ENCODE measurements around the gene ARHGAP33.
"Not testable (repeated sequence)": the region's sequence is repeated elsewhere in the genome, so short reads cannot be mapped to it uniquely, and the experiment has no call there.

The ARHGAP33 gene

DNA sequence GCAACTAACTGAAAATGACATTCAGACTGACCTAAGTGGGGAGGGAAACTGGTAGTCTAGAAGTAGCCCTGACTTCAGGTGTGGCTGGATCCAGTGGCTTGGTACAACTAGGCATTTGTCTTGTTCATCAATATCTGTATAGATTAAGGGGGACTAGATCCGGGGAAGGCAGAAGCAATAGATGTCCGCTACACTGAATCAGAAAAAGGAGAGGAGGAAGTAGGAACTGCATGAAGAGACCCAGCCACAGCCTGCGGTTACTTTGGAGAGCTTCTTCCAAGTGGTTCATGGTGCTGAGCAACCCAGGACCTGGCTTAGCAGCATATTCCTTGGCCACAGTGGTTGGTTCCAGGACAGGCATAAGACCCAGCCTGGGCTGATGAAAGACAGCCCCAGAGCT, 47.2 kb downstream of the ARHGAP33 start:
- DNase-seq (ENCODE audit: low read depth in 2 of 2) = no peak
- TF ChIP-seq, protein P1, sequence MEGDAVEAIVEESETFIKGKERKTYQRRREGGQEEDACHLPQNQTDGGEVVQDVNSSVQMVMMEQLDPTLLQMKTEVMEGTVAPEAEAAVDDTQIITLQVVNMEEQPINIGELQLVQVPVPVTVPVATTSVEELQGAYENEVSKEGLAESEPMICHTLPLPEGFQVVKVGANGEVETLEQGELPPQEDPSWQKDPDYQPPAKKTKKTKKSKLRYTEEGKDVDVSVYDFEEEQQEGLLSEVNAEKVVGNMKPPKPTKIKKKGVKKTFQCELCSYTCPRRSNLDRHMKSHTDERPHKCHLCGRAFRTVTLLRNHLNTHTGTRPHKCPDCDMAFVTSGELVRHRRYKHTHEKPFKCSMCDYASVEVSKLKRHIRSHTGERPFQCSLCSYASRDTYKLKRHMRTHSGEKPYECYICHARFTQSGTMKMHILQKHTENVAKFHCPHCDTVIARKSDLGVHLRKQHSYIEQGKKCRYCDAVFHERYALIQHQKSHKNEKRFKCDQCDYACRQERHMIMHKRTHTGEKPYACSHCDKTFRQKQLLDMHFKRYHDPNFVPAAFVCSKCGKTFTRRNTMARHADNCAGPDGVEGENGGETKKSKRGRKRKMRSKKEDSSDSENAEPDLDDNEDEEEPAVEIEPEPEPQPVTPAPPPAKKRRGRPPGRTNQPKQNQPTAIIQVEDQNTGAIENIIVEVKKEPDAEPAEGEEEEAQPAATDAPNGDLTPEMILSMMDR (IDR thresholded peaks at IDR 0.05; ENCODE audit: low read depth, low read length) = no peak

DNA sequence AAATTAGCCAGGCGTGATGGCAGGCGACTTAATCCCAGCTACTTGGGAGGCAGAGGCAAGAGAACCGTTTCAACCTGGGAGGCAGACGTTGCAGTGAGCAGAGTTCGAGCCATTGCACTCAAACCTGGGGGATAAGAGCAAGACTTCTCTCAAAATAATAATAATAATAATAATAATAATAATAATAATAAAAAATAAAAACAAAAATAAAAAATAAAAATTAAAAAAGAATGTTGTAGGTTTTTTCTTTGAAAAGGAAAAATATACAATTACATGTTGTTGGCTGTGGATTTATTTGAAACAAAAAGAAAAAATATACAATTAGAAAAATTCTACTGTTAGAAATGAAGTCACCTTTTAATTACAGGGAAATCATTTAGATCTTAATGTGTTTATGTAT, 48.8 kb downstream of the ARHGAP33 start:
- TF ChIP-seq, protein P1 (IDR thresholded peaks at IDR 0.05; ENCODE audit: low read depth, low read length) = no peak
- H3K4me3 ChIP-seq (replicated peaks in 1 of 2; ENCODE audit: low read depth in 2 of 2, low read length in 2 of 2) = no peak overlapping the region
- DNase-seq (ENCODE audit: low read depth in 2 of 2) = no peak

More for the DNA sequence above, 47.2 kb downstream of the ARHGAP33 start:
- no peak overlapping the region for H3K4me3 ChIP-seq (replicated peaks in 1 of 2; ENCODE audit: low read depth in 2 of 2, low read length in 2 of 2)

DNA sequence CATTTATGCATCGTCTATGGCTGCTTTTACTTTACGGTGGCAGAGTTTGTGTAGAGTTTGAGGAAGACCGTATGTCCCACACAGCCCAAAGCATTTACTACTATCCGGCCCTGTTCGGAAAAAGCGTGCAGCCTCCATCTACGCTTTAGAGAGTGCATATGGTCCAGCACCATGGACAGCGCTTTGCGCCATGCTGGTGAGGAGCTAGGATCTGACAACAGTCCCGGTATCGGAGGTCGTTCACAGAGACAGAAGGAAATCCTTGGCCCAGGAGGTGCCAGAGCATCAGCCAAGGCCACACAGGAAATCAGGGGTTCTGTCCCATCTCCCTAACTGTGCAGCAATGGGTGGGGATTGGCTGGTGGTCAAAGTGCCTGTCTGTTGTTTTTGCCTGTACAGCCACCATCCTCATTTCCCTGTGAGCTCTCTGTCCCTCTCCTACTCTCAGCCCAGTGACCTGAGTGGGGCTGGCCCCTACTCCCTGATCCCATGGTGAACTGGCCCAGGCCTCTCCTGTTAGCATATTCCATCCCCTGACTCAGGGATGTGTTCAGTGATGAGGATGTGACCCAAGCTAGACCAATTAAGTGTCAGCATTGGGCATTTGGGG, 53.4 kb downstream of the ARHGAP33 start:
- DNase-seq (ENCODE audit: low read depth in 2 of 2) = peak; percentile 66 to 68
- TF ChIP-seq, protein P1 (IDR thresholded peaks at IDR 0.05; ENCODE audit: low read depth, low read length) = no peak
- H3K4me3 ChIP-seq (replicated peaks in 1 of 2; ENCODE audit: low read depth in 2 of 2, low read length in 2 of 2) = no peak overlapping the region

DNA sequence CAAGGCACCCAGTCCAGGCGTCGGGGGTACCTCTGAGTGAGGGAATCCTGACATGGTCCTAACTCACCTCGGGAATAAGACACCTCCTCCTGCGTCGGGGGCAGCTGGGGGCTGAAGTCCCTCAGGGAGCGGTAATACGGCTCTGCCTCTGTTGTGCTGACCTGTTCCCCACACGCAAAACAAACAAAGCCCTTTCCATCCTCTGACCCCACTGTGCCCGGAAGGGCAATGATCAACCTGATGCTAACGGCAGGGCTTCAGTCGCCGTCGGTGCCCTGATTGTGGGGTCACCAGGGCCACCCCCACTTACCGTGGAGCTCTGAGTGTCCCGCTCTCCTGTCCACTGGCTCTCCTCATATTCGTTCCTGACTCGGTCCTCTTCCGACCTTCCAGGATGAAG, 55.6 kb downstream of the ARHGAP33 start:
- no peak for DNase-seq (ENCODE audit: low read depth in 2 of 2)
- no peak overlapping the region for H3K4me3 ChIP-seq (replicated peaks in 1 of 2; ENCODE audit: low read depth in 2 of 2, low read length in 2 of 2)
- TF ChIP-seq, protein P1 (IDR thresholded peaks at IDR 0.05; ENCODE audit: low read depth, low read length) = no peak

DNA sequence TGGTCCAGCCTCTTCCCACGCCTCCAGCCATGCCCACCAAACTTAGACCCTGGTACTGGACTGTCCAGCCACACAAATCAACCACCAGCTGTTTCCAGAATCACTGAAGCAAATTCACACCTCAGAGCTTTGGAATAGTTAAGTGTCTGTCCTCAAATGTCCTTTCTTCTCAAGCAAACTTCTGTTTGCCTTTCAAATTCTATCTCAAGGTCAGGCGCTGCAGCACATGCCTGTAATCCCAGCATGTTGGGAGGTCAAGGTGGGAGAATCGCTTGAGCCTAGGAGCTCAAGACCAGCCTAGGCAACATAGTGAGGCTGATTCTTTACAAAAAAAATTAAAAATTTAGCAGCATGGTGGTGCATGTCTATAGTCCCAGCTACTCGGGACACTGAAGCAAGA, 56.7 kb downstream of the ARHGAP33 start:
- no peak for DNase-seq (ENCODE audit: low read depth in 2 of 2)
- TF ChIP-seq, protein P1 (IDR thresholded peaks at IDR 0.05; ENCODE audit: low read depth, low read length) = no peak

DNA sequence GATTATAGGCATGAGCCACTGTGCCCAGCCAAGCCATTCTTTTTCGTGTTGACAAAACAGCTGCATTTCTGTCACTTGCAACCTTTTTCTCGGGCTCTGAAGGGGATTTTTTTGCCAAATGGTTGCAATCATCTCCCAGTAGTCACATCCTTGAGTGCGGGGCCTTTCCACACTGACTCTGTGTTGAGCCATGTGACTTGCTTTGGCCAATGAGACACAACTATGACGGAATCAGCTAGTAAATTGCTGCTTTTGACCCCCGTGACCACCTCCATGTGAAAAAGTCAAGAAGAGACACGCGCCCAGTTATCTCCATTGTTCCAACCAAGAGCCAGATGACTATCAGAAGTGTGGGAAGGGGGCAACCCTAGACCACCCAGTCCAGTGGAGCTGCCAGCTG, 58.6 kb downstream of the ARHGAP33 start:
- DNase-seq (ENCODE audit: low read depth in 2 of 2) = no peak
- no peak overlapping the region for H3K4me3 ChIP-seq (replicated peaks in 1 of 2; ENCODE audit: low read depth in 2 of 2, low read length in 2 of 2)
- TF ChIP-seq, protein P1 (IDR thresholded peaks at IDR 0.05; ENCODE audit: low read depth, low read length) = no peak

More for the DNA sequence above, 56.7 kb downstream of the ARHGAP33 start:
- no peak overlapping the region for H3K4me3 ChIP-seq (replicated peaks in 1 of 2; ENCODE audit: low read depth in 2 of 2, low read length in 2 of 2)

DNA sequence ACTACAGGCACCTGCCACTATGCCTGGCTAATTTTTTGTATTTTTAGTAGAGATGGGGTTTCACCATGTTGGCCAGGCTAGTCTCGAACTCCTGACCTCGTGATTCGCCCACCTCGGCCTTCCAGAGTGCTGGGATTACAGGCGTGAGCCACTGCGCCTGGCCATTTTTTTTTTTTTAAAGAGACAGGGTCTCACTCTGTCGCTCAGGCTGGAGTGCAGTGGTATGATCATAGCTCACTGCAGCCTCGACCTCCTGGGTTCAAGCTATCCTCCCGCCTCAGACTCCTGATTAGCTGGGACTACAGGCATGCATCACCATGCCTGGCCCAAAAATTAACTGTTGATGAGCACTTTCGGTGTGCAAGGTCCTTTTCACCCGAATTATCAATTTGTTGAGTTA, 60.7 kb downstream of the ARHGAP33 start:
- H3K4me3 ChIP-seq (replicated peaks in 1 of 2; ENCODE audit: low read depth in 2 of 2, low read length in 2 of 2); DNase-seq (ENCODE audit: low read depth in 2 of 2): not testable (repeated sequence)

Measured in cardiac fibroblast (primary cell).